KMS-11 (cell line): ENCODE results near the gene PDE1A.

ENCODE experiments used
- H2AFZ ChIP-seq: fragments of 200-600 bp; sonication (generic); 2 replicates; pipeline ENCODE4 v1.6.1; 2016; ENCODE audit warnings: antibody characterized with exemption, mixed run types, low read depth
- H3K27ac ChIP-seq: fragments of 200-600 bp; sonication (generic); 2 replicates; pipeline ENCODE4 v1.6.1; 2016; ENCODE audit warnings: mild to moderate bottlenecking, mixed run types
- H3K27me3 ChIP-seq: fragments of 200-600 bp; sonication (generic); 2 replicates; pipeline ENCODE4 v1.6.1; 2017; ENCODE audit warnings: mild to moderate bottlenecking, low read depth, mixed run types, moderate library complexity; ENCODE audit not compliant: insufficient read depth
- H3K36me3 ChIP-seq: fragments of 200-600 bp; sonication (generic); 2 replicates; pipeline ENCODE4 v1.6.1; 2017; ENCODE audit warnings: mild to moderate bottlenecking, mixed run types; ENCODE audit not compliant: insufficient read depth
- H3K4me1 ChIP-seq: fragments of 200-600 bp; sonication (generic); 2 replicates; pipeline ENCODE4 v1.6.1; 2016; ENCODE audit warnings: mild to moderate bottlenecking, low read depth, mixed run types; ENCODE audit not compliant: poor library complexity, severe bottlenecking
- H3K4me2 ChIP-seq: fragments of 200-600 bp; sonication (generic); 2 replicates; pipeline ENCODE4 v1.7.0; 2016; ENCODE audit warnings: mild to moderate bottlenecking, mixed run types
- H3K4me3 ChIP-seq: fragments of 200-600 bp; sonication (generic); IDR thresholded peaks from 2 replicates; pipeline ENCODE4 v1.6.1; 2017; ENCODE audit warnings: low read depth, low read length, mixed read lengths; ENCODE audit not compliant: insufficient read depth
- H3K79me2 ChIP-seq: fragments of 200-600 bp; sonication (generic); 2 replicates; pipeline ENCODE4 v1.6.1; 2016; ENCODE audit warnings: low read depth, mixed run types; ENCODE audit not compliant: insufficient read depth
- H3K9ac ChIP-seq: fragments of 200-600 bp; sonication (generic); 2 replicates; pipeline ENCODE4 v1.6.1; 2016; ENCODE audit warnings: mild to moderate bottlenecking, mixed run types
- H4K20me1 ChIP-seq: fragments of 200-600 bp; sonication (generic); 2 replicates; pipeline ENCODE4 v1.6.1; 2016; ENCODE audit warnings: mild to moderate bottlenecking, mixed run types; ENCODE audit not compliant: insufficient read depth
- TF ChIP-seq, protein P1 (sequence below): fragments of 200-600 bp; sonication (generic); conservative IDR thresholded peaks from 2 replicates; pipeline ENCODE4 v1.6.1; 2017; ENCODE audit warnings: low read depth, mild to moderate bottlenecking, antibody characterized with exemption, low read length, moderate library complexity, mixed read lengths

The PDE1A gene

DNA sequence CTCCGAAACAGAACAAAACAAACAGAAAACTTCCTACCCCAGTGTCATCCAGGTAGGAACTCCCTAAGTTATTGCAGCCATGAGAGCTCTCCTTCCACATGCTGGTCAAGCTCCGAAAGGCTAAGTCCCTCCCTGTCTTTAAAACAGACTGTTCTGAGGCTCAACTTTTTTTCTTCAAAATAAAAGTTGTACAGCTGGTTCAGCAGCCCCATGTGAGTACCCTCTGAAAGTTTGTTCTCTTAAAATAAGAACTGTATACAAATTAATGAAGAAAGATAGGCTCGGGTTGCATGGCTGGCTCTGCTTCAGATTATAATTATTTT lies at the start of gene PDE1A:
PDE1A (minus strand) TSS at position 119 of the 323 bp plus-strand sequence.
- H3K9ac ChIP-seq = no peak within 1 kb of the TSS
- H3K4me3 ChIP-seq = no peak within 1 kb of the TSS
- H4K20me1 ChIP-seq = no peaks in the 10 kb centered on the region
- no peaks in the 10 kb centered on the region for H3K36me3 ChIP-seq
- no peak within 1 kb of the TSS for H3K27ac ChIP-seq
- H3K4me2 ChIP-seq = no peak within 1 kb of the TSS
- no peaks in the 10 kb centered on the region for H3K79me2 ChIP-seq
- no peaks in the 10 kb centered on the region for H3K27me3 ChIP-seq
- no peak within 1 kb of the TSS for H2AFZ ChIP-seq
- H3K4me1 ChIP-seq = no peaks in the 10 kb centered on the region
- TF ChIP-seq, protein P1, sequence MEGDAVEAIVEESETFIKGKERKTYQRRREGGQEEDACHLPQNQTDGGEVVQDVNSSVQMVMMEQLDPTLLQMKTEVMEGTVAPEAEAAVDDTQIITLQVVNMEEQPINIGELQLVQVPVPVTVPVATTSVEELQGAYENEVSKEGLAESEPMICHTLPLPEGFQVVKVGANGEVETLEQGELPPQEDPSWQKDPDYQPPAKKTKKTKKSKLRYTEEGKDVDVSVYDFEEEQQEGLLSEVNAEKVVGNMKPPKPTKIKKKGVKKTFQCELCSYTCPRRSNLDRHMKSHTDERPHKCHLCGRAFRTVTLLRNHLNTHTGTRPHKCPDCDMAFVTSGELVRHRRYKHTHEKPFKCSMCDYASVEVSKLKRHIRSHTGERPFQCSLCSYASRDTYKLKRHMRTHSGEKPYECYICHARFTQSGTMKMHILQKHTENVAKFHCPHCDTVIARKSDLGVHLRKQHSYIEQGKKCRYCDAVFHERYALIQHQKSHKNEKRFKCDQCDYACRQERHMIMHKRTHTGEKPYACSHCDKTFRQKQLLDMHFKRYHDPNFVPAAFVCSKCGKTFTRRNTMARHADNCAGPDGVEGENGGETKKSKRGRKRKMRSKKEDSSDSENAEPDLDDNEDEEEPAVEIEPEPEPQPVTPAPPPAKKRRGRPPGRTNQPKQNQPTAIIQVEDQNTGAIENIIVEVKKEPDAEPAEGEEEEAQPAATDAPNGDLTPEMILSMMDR = no peak

- Histone ChIP-seq H3K27ac (no peak overlapping the region), H4K20me1 (no peaks in the 10 kb centered on the region), H3K4me3 (no peak overlapping the region), H3K4me2 (no peak overlapping the region), H3K27me3 (no peaks in the 10 kb centered on the region), H3K9ac (no peak overlapping the region), H3K79me2 (no peaks in the 10 kb centered on the region), H3K4me1 (no peaks in the 10 kb centered on the region), H3K36me3 (no peaks in the 10 kb centered on the region), H2AFZ (no peak overlapping the region)
- TF ChIP-seq, protein P1 = no peak
Measured at GRCh38 chr2:182473635-182474034, 46.8 kb upstream of the PDE1A start.

GRCh38 chr2:182463760-182464159 lies 36.9 kb upstream of the PDE1A start:
- H3K4me2 ChIP-seq = no peak overlapping the region
- H3K9ac ChIP-seq = no peak overlapping the region
- H2AFZ ChIP-seq = no peak overlapping the region
- H3K79me2 ChIP-seq = no peaks in the 10 kb centered on the region
- H3K4me3 ChIP-seq = no peak overlapping the region
- no peaks in the 10 kb centered on the region for H4K20me1 ChIP-seq
- H3K4me1 ChIP-seq = no peaks in the 10 kb centered on the region
- H3K27me3 ChIP-seq = no peaks in the 10 kb centered on the region
- no peak overlapping the region for H3K27ac ChIP-seq
- no peaks in the 10 kb centered on the region for H3K36me3 ChIP-seq
- TF ChIP-seq, protein P1 = no peak

- Histone ChIP-seq H2AFZ (no peak overlapping the region), H3K4me3 (no peak overlapping the region), H4K20me1 (no peaks in the 10 kb centered on the region), H3K27ac (no peak overlapping the region), H3K79me2 (no peaks in the 10 kb centered on the region), H3K4me2 (no peak overlapping the region), H3K9ac (no peak overlapping the region), H3K36me3 (no peaks in the 10 kb centered on the region), H3K27me3 (no peaks in the 10 kb centered on the region), H3K4me1 (no peaks in the 10 kb centered on the region)
- TF ChIP-seq, protein P1 = no peak
Measured at GRCh38 chr2:182456784-182457183, 29.9 kb upstream of the PDE1A start.

- Histone ChIP-seq H3K36me3 (no peaks in the 10 kb centered on the region), H3K27me3 (no peaks in the 10 kb centered on the region), H3K27ac (no peak overlapping the region), H3K4me2 (no peak overlapping the region), H3K79me2 (no peaks in the 10 kb centered on the region), H2AFZ (no peak overlapping the region), H3K4me1 (no peaks in the 10 kb centered on the region), H3K9ac (no peak overlapping the region), H3K4me3 (no peak overlapping the region), H4K20me1 (no peaks in the 10 kb centered on the region)
- TF ChIP-seq, protein P1 = no peak
Measured at GRCh38 chr2:182452456-182452990, 25.7 kb upstream of the PDE1A start.
